H1 (cell line): ENCODE results near the gene AASDH. TPM values are rescaled to one million over a fixed set of nuclear protein-coding genes. Genes with fewer than 3 reads are reported as not detected.

Source experiments
- CTCF ChIA-PET: fragments of 300-600 bp; sonication (Branson Sonifier 250); formaldehyde crosslinking; loops from one replicate; lab custom pipeline; 2021; ENCODE audit not compliant: partially characterized antibody; lab: Charles Lee
- POLR2A ChIA-PET: fragments of 300-600 bp; sonication (Branson Sonifier 250); formaldehyde crosslinking; loops from one replicate; lab custom pipeline; 2021; ENCODE audit warnings: inconsistent platforms; ENCODE audit not compliant: partially characterized antibody; lab: Charles Lee
- DNase-seq, 2 experiments: peaks; one replicate each; pipeline versions ENCODE4 v3.0.0 to v3.0.0-alpha.2; 2010 to 2022; ENCODE audit warnings: low spot score in 2 of 2, low read depth in 1 of 2, mixed read lengths in 1 of 2
- FAIRE-seq: peaks from 2 replicates; lab custom pipeline; 2011; peaks lifted over from hg19 to GRCh38; lab: Jason Lieb, UNC
- H2AFZ ChIP-seq: 2 replicates; pipeline ENCODE4 v1.8.1; 2012; ENCODE audit warnings: low read length, inconsistent platforms
- H2AK5ac ChIP-seq: 2 replicates; pipeline ENCODE4 v1.6.1; 2013; ENCODE audit warnings: low read depth, low read length
- H2BK120ac ChIP-seq: replicated peaks from 2 replicates; pipeline ENCODE3; 2013; ENCODE audit warnings: low read depth, low read length, inconsistent platforms
- H2BK12ac ChIP-seq: 2 replicates; pipeline ENCODE4 v1.6.1; 2013; ENCODE audit warnings: low read depth, low read length
- H2BK15ac ChIP-seq: 2 replicates; pipeline ENCODE4 v1.6.1; 2013; ENCODE audit warnings: low read length
- H2BK20ac ChIP-seq: 2 replicates; pipeline ENCODE4 v1.6.1; 2013; ENCODE audit warnings: low read length
- H2BK5ac ChIP-seq: 2 replicates; pipeline ENCODE4 v1.6.1; 2013; ENCODE audit warnings: low read depth, low read length
- H3K14ac ChIP-seq: 2 replicates; pipeline ENCODE4 v1.6.1; 2013; ENCODE audit warnings: inconsistent platforms; ENCODE audit not compliant: insufficient read length
- H3K18ac ChIP-seq: 2 replicates; pipeline ENCODE4 v1.6.1; 2013; ENCODE audit warnings: low read length; ENCODE audit errors: extremely low read depth
- H3K23ac ChIP-seq: 2 replicates; pipeline ENCODE4 v1.6.1; 2013; ENCODE audit warnings: inconsistent platforms; ENCODE audit not compliant: insufficient read length
- H3K23me2 ChIP-seq: 2 replicates; pipeline ENCODE4 v1.6.1; 2013; ENCODE audit warnings: low read depth, low read length
- H3K27ac ChIP-seq: 2 replicates; pipeline ENCODE4 v1.6.1; 2011; ENCODE audit warnings: low read depth, low read length, inconsistent platforms
- H3K27me3 ChIP-seq, 4 experiments: replicated peaks in 1 of 4; 1 replicate in 1 of 4; 2 replicates in 3 of 4; pipeline versions ENCODE4 v1.6.1 to v1.8.1; 2011 to 2013; ENCODE audit warnings: low read length in 3 of 4, mild to moderate bottlenecking in 3 of 4, inconsistent platforms in 2 of 4, mixed read lengths in 2 of 4, moderate library complexity in 1 of 4; ENCODE audit not compliant: control insufficient read depth in 3 of 4, insufficient read depth in 3 of 4; ENCODE audit errors: extremely low read depth in 1 of 4
- H3K36me3 ChIP-seq, 4 experiments: 2 replicates each; pipeline versions ENCODE4 v1.6.1 to v1.8.1; 2011 to 2013; ENCODE audit warnings: mild to moderate bottlenecking in 4 of 4, low read length in 3 of 4, moderate library complexity in 2 of 4, control low read depth in 1 of 4, inconsistent platforms in 1 of 4; ENCODE audit not compliant: insufficient read depth in 4 of 4, control insufficient read depth in 2 of 4
- H3K4ac ChIP-seq: replicated peaks from 2 replicates; pipeline ENCODE3; 2013; ENCODE audit warnings: low read length, low read depth, mixed read lengths, inconsistent platforms; ENCODE audit not compliant: insufficient read length
- H3K4me1 ChIP-seq, 4 experiments: replicated peaks in 1 of 4; 1 replicate in 1 of 4; 2 replicates in 3 of 4; pipeline versions ENCODE4 v1.6.1 to v1.8.1; 2011 to 2013; ENCODE audit warnings: low read length in 3 of 4, inconsistent platforms in 2 of 4, mixed read lengths in 1 of 4; ENCODE audit not compliant: insufficient read depth in 4 of 4, control insufficient read depth in 3 of 4
- H3K4me2 ChIP-seq, 2 experiments: 2 replicates each; pipeline versions ENCODE4 v1.6.1 to v1.8.1; 2011 to 2013; ENCODE audit warnings: low read depth in 2 of 2, low read length in 2 of 2, control low read depth in 1 of 2, inconsistent platforms in 1 of 2, mild to moderate bottlenecking in 1 of 2; ENCODE audit not compliant: insufficient read depth in 1 of 2
- H3K4me3 ChIP-seq, 4 experiments: fragments of 200-600, 300-600 bp in 1 of 4; sonication (generic), shearing (Covaris generic), sonication (Bioruptor Twin) in 1 of 4; 2 replicates each; pipeline versions ENCODE4 v1.5.1 to v1.8.1; 2011 to 2016; ENCODE audit warnings: low read length in 4 of 4, low read depth in 3 of 4, control low read depth in 2 of 4, inconsistent platforms in 2 of 4, mild to moderate bottlenecking in 2 of 4, mixed read lengths in 1 of 4, moderate library complexity in 1 of 4; ENCODE audit not compliant: insufficient read depth in 2 of 4; ENCODE audit errors: extremely low read depth in 1 of 4
- H3K56ac ChIP-seq: replicated peaks from 2 replicates; pipeline ENCODE3; 2013; ENCODE audit warnings: low read depth, mild to moderate bottlenecking, mixed read lengths, low read length, inconsistent platforms; ENCODE audit not compliant: insufficient read length
- H3K79me1 ChIP-seq: 2 replicates; pipeline ENCODE4 v1.6.1; 2013; ENCODE audit warnings: low read depth, low read length, control low read depth
- H3K79me2 ChIP-seq, 2 experiments: 2 replicates each; pipeline versions ENCODE4 v1.6.1 to v1.8.1; 2012 to 2013; ENCODE audit warnings: low read length in 2 of 2, mild to moderate bottlenecking in 2 of 2, inconsistent platforms in 1 of 2; ENCODE audit not compliant: insufficient read depth in 2 of 2, control insufficient read depth in 1 of 2
- H3K9ac ChIP-seq, 4 experiments: replicated peaks in 1 of 4; 1 replicate in 1 of 4; 2 replicates in 3 of 4; pipeline versions ENCODE4 v1.6.1 to v1.8.1; 2011 to 2013; ENCODE audit warnings: low read depth in 3 of 4, low read length in 3 of 4, control low read depth in 2 of 4, mild to moderate bottlenecking in 2 of 4, moderate library complexity in 2 of 4, inconsistent platforms in 1 of 4; ENCODE audit errors: extremely low read depth in 1 of 4
- H3K9me3 ChIP-seq, 2 experiments: 2 replicates each; pipeline versions ENCODE4 v1.6.1 to v1.8.1; 2012 to 2013; ENCODE audit warnings: mild to moderate bottlenecking in 2 of 2, moderate library complexity in 2 of 2, control low read depth in 1 of 2, inconsistent platforms in 1 of 2, low read depth in 1 of 2, low read length in 1 of 2, mixed read lengths in 1 of 2; ENCODE audit not compliant: insufficient read depth in 2 of 2
- H4K20me1 ChIP-seq, 2 experiments: replicated peaks in 1 of 2; 2 replicates each; pipeline versions ENCODE3 to v1.8.1; 2011 to 2013; ENCODE audit warnings: inconsistent platforms in 2 of 2, low read length in 2 of 2, mild to moderate bottlenecking in 1 of 2; ENCODE audit not compliant: insufficient read depth in 2 of 2, control insufficient read depth in 1 of 2
- H4K5ac ChIP-seq: 2 replicates; pipeline ENCODE4 v1.6.1; 2013; ENCODE audit warnings: low read length, low read depth, mixed read lengths, inconsistent platforms; ENCODE audit not compliant: insufficient read length
- H4K8ac ChIP-seq: 2 replicates; pipeline ENCODE4 v1.8.0; 2013; ENCODE audit warnings: mild to moderate bottlenecking, moderate library complexity, low read length, inconsistent platforms; ENCODE audit not compliant: insufficient read depth; ENCODE audit errors: extremely low read depth
- H4K91ac ChIP-seq: replicated peaks from 2 replicates; pipeline ENCODE3; 2013; ENCODE audit warnings: low read length, mixed read lengths, inconsistent platforms; ENCODE audit not compliant: insufficient read length
- CBX5 ChIP-seq: fragments of 300-800, 300-1000 bp; sonication (generic); IDR thresholded peaks from 2 replicates; pipeline ENCODE4 v1.7.1; 2016; ENCODE audit warnings: antibody characterized with exemption, low read length, low read depth
- CREB1 ChIP-seq: IDR thresholded peaks from 2 replicates; pipeline ENCODE4 v1.6.1; 2012; ENCODE audit warnings: inconsistent platforms
- E2F6 ChIP-seq: IDR thresholded peaks from 2 replicates; pipeline ENCODE4 v1.6.1; 2012; ENCODE audit warnings: inconsistent platforms
- JUN ChIP-seq: IDR thresholded peaks from 2 replicates; pipeline ENCODE4 v1.6.1; 2011; ENCODE audit warnings: low read depth, mild to moderate bottlenecking, improper control_type of control experiment, low read length
- MAFK ChIP-seq: IDR thresholded peaks from 2 replicates; pipeline ENCODE4 v1.6.1; 2012; ENCODE audit warnings: low read depth, mild to moderate bottlenecking, improper control_type of control experiment, low read length
- NANOG ChIP-seq: IDR thresholded peaks from 2 replicates; pipeline ENCODE4 v1.6.1; 2011; ENCODE audit warnings: low read length, low read depth, mild to moderate bottlenecking, inconsistent platforms; ENCODE audit not compliant: insufficient read depth, poor library complexity, severe bottlenecking
- NRF1 ChIP-seq: IDR thresholded peaks from 2 replicates; pipeline ENCODE4 v1.6.1; 2011; ENCODE audit warnings: mild to moderate bottlenecking, low read depth, low read length, improper control_type of control experiment
- PHF8 ChIP-seq: fragments of 200-600 bp; sonication (generic); conservative IDR thresholded peaks from 2 replicates; pipeline ENCODE4 v1.7.1; 2012; ENCODE audit warnings: low read depth, mild to moderate bottlenecking, inconsistent platforms, low read length, moderate library complexity
- POLR2A ChIP-seq, 2 experiments: IDR thresholded peaks; 1 replicate in 1 of 2; 2 replicates in 1 of 2; pipeline ENCODE4 v1.6.1; 2011; ENCODE audit warnings: low read depth in 2 of 2, low read length in 2 of 2, mild to moderate bottlenecking in 2 of 2; ENCODE audit errors: control extremely low read depth in 1 of 2
- RXRA ChIP-seq: IDR thresholded peaks from 2 replicates; pipeline ENCODE4 v1.6.1; 2011; ENCODE audit warnings: low read depth, mild to moderate bottlenecking, low read length, moderate library complexity; ENCODE audit not compliant: insufficient read depth
- SIN3A ChIP-seq, 2 experiments: IDR thresholded peaks in 1 of 2; conservative IDR thresholded peaks in 1 of 2; 2 replicates each; pipeline ENCODE4 v1.6.1; 2011 to 2012; ENCODE audit warnings: low read length in 2 of 2, improper control_type of control experiment in 1 of 2, low read depth in 1 of 2, mild to moderate bottlenecking in 1 of 2
- SUZ12 ChIP-seq: fragments of 200-600 bp; sonication (generic); IDR thresholded peaks from 2 replicates; pipeline ENCODE4 v1.6.1; 2012; ENCODE audit warnings: mild to moderate bottlenecking, inconsistent platforms, low read length, moderate library complexity, mixed read lengths
- TEAD4 ChIP-seq: IDR thresholded peaks from 2 replicates; pipeline ENCODE4 v1.6.1; 2012; ENCODE audit warnings: low read depth, low read length, inconsistent platforms, mixed read lengths
- YY1 ChIP-seq: IDR thresholded peaks from 2 replicates; pipeline ENCODE4 v1.6.1; 2011; ENCODE audit warnings: low read depth, mild to moderate bottlenecking, low read length
- WGBS, 2 experiments: shearing (Covaris generic) in 1 of 2; methylation state at CpG; one replicate each; pipeline versions ENCODE4 v1.1.6 to v1.1.7; 2013 to 2015; ENCODE audit warnings: low lambda C conversion rate in 2 of 2, mixed read lengths in 2 of 2, inconsistent platforms in 1 of 2, low coverage in 1 of 2, missing lambda C conversion rate in 1 of 2; ENCODE audit not compliant: insufficient replicate concordance in 2 of 2, insufficient coverage in 1 of 2, insufficient read length in 1 of 2; ENCODE audit errors: extremely low coverage in 1 of 2, missing lambda C conversion rate in 1 of 2; 5-methylcytosine and 5-hydroxymethylcytosine counted together
- polyA plus RNA-seq, 7 experiments: library from polyadenylated mRNA; depleted of rRNA in 3 of 7; stranded (reverse) in 5 of 7; unstranded in 2 of 7; fragments of >200 nt in 5 of 7; fragments of 200-250 nt in 2 of 7; gene quantifications; 1 replicate in 5 of 7; 2 replicates in 1 of 7; 4 replicates in 1 of 7; pipeline versions ENCODE4 v1.2.1 to v1.2.3, GENCODE V29; 2011 to 2013; ENCODE audit warnings: missing spikeins in 2 of 7, mixed read lengths in 2 of 7
- total RNA-seq: library from RNA; stranded (reverse); fragmentation: NEBNext Ultra II Directional; extraction: Animal tissue kit (Norgen Biotek cat#: 25700); gene quantifications from 2 replicates; pipeline ENCODE4 v1.2.1, GENCODE V29; 2021

Gene AASDH
- total and polyA plus RNA-seq, 2 of the 8 experiments (the other 6 are each of a cell fraction or from before 2014, with no cell fraction given), result 8.0 to 10.9 TPM

GRCh38 chr4:56301997-56302496 lies 85.2 kb downstream of the AASDH start:
- Histone ChIP-seq H3K23ac (no peak overlapping the region), H3K79me1 (no peaks in the 10 kb centered on the region)
- CTCF ChIA-PET, result interaction anchor here (0.6 to 1.3 kb wide), 7 partner anchors 20 to 296 kb away, joined by 3 to 7 read pairs (median 3); no protein-coding TSS in a partner anchor
- TF ChIP-seq SIN3A (conservative IDR thresholded peaks at IDR 0.05 in 1 of 2, IDR thresholded peaks at IDR 0.05 in 1 of 2; ENCODE audit: low read depth in 1 of 2, low read length in 2 of 2) (no peak), CBX5 (no peak), TEAD4 (no peak), JUN (no peak), NANOG (no peak), CREB1 (no peak), MAFK (no peak), SUZ12 (no peak), POLR2A (IDR thresholded peaks at IDR 0.05; ENCODE audit: control extremely low read depth in 1 of 2, low read depth in 2 of 2, low read length in 2 of 2) (no peak), YY1 (no peak), E2F6 (no peak), PHF8 (no peak), NRF1 (no peak), RXRA (no peak)

More at GRCh38 chr4:56301997-56302496, 85.2 kb downstream of the AASDH start:
- no peak overlapping the region for H3K4me3 ChIP-seq
- no peaks in the 10 kb centered on the region for H3K23me2 ChIP-seq
- H3K27me3 ChIP-seq, result no peaks in the 10 kb centered on the region
- POLR2A ChIA-PET, result no interaction called here
- no peak overlapping the region for H4K91ac ChIP-seq
- H3K4me1 ChIP-seq, result peaks cover 0 to 5% (median 0%) of the 10 kb centered on the region in 4 experiments; a peak in 2 of 7 replicates
- no peak overlapping the region for H2AK5ac ChIP-seq
- H4K5ac ChIP-seq, result no peak overlapping the region
- DNase-seq (no peak), FAIRE-seq (no peak)
- no peaks in the 10 kb centered on the region for H3K9me3 ChIP-seq
- H3K18ac ChIP-seq, result no peak overlapping the region
- H3K14ac ChIP-seq, result no peak overlapping the region
- H2BK15ac ChIP-seq, result no peak overlapping the region
- H2BK12ac ChIP-seq, result no peak overlapping the region
- WGBS, 2 experiments, result 83% methylated on average over 8 of the region's 8 CpGs; no CpG with 5 or more reads in 1 of the 2 experiments
- no peak overlapping the region for H2AFZ ChIP-seq
- no peaks in the 10 kb centered on the region for H4K20me1 ChIP-seq
- H3K9ac ChIP-seq, result no peak overlapping the region
- no peak overlapping the region for H2BK20ac ChIP-seq
- no peak overlapping the region for H3K27ac ChIP-seq
- no peak overlapping the region for H3K4me2 ChIP-seq
- H3K56ac ChIP-seq, result no peak overlapping the region
- H3K79me2 ChIP-seq, result no peaks in the 10 kb centered on the region
- no peak overlapping the region for H4K8ac ChIP-seq
- H3K4ac ChIP-seq, result no peak overlapping the region
- H3K36me3 ChIP-seq, result peaks cover 0 to 2% (median 0%) of the 10 kb centered on the region in 4 experiments; a peak in 1 of 8 replicates
- no peak overlapping the region for H2BK120ac ChIP-seq
- H2BK5ac ChIP-seq, result no peak overlapping the region
